ENCODE measurements around the gene G6PC3. TPM values are rescaled to one million over a fixed set of nuclear protein-coding genes. Genes with fewer than 3 reads are reported as not detected.
"Not testable (repeated sequence)": the region's sequence is repeated elsewhere in the genome, so short reads cannot be mapped to it uniquely, and the experiment has no call there.

G6PC3 gene
- total RNA-seq, 1 donor from 2014 or later, result 33.6 TPM

DNA sequence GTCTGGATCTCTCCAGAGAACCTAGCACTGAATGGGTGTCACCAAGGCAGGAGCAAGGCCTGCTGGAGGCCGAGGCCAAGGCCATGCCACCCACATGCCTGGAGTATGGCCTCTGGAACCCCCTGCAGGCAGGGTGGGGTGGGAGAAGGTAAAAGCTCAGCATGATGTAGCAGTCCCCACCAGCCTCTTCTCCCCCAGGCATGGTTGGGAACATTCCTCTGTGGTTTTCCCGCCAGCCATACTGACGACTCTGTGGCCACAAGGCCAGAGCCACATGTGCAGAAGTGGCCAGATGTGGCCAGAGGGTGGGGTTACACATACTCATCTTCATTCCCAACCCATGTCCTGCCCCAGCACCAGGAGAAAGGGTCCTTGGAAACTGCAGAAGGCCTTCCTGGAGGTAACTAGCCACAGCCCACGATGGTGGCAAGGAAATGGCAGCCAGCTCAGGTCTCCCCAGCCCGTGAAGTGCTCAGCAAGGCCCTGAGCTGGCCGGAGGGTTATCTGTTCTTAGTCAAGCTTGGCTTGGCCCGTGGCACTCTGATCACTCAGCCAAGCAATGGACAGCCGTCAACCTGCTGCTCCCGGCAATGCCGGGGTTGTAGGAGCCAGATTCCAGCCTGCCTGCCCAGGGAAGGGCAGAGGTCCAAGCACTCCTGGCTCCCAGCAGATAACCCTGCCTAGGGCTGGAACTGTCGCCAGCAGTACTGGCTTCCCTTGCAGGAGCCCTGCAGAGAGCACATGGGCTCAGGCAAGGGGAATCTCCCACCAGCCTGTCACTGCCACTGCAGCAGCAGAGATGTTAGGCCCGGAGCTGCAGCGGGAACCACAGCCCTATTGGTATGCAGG, 26.8 kb downstream of the G6PC3 start:
- intact Hi-C loops (cut with DNase I), result loop anchor here (1.0 to 2.0 kb wide), 2 partner anchors 11 to 27 kb away; partner anchors contain the start of gene G6PC3
- DNase-seq (ENCODE audit: low spot score), result peak; percentile 91

DNA sequence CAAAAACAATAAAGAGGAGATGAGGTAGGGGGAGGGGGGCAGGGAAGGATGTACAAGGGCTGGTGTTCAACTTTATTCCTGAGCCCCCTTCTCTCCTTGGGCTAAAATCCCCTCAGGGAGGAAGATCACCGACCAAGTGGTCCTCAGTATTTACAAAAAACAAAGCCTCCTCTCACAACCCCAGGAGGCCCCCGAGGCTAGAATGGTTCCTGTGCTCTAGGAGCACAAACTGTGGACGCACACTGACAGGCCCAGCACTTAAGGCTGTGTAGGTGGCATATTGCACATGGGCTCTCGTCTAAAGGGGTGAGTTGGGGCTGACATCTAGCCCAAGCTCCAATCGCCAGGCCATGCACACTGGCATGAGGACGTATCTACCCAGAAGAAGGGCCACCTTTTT, 31.3 kb downstream of the G6PC3 start:
- intact Hi-C loops (cut with DNase I); DNase-seq (ENCODE audit: low spot score): not testable (repeated sequence)

DNA sequence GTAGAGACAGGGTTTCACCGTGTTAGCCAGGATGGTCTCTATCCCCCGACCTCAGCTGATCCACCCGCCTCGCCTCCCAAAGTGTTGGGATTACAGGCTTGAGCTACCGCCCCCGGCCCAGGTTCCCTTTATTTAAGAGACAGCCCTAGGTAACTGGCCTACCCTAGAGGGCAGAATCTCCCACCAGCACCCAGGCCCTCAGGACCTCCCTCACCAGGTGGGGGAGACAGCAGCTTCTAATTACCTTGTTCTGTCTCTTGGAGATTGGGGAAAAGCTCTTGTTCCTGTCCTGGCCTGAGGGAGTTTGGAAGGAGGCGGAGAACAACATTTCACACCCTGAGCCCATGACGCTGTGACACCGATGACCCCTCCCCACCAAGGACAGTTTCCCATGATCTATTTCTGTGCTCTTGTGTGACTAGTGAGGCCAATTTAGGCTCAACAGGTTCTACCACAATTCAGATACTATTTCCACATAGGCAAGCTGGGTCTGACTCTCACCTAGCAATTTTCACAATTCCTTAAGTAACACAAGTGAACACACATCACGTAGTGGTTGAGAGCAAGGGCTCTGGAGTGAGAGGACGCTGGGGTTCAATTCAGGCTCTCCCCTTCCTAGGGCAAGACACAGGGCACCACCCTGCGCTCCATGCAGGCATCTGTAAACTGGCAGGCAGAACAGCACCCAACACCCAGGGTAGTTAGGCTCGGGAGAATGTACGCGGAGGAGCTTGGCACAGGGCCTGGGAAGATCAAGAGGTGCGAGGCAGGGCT, 32.5 kb downstream of the G6PC3 start:
- no peak for DNase-seq (ENCODE audit: low spot score)

DNA sequence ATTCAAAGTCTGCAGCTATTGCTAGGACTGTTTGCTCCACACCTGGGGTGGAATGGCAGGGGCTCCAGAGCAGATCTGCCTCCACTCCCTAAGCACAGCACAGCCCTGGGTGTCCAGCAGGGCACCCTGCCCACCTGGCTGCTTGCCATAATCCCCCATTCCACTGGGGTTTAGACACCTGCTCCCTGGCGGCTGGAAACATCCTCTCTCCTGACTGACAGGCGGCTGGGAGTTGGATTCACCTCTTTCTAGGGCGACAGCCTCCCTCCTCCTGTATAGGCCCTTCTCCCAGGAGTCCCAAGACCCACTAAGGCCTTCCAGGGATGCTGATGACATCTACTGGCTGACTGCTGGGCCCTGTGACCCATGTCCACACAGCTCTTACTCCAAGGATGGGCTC, 34.9 kb downstream of the G6PC3 start:
- DNase-seq (ENCODE audit: low spot score), result no peak
- intact Hi-C loops (cut with DNase I), result no loop called here

More for the DNA sequence above, 32.5 kb downstream of the G6PC3 start:
- intact Hi-C loops (cut with DNase I), result no loop called here

DNA sequence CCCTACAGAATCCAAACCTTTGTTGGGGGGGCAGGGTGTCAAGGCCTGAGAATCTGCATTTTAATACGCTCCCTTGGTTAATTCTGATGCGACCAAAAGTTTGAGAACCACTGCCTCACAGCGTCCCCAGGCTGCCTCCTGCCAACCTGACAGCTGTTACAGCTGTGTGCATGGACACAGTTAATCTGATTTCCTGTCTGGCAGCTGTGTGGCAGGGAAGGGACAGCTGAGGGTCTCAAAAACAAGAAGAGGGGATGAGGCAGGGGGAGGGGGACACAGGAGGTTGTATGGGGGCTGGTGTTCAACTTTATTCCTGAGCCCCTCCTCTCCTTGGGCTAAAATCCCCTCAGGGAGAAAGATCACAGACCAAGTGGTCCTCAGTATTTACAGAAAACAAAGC, 35.4 kb downstream of the G6PC3 start:
- intact Hi-C loops (cut with DNase I), result no loop called here
- DNase-seq (ENCODE audit: low spot score), result no peak

DNA sequence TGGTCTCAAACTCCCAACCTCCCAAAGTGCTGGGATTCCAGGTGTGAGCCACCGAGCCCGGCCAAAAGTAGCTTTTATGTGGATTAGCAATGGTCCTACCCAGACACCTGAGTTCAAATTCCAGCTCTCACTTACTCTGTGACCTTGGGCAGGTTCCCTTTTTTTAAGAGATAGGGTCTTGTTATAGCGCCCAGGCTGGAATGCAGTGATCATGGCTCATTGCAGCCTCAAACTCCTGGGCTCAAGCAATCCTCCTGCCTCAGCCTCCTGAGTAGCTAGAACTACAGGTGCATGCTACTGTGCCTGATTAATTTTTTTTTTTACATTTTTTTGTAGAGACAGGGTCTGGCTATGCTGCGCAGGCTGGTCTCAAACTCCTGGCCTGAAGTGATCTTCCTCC, 36.3 kb downstream of the G6PC3 start:
- intact Hi-C loops (cut with DNase I), result no loop called here
- DNase-seq (ENCODE audit: low spot score), result no peak

DNA sequence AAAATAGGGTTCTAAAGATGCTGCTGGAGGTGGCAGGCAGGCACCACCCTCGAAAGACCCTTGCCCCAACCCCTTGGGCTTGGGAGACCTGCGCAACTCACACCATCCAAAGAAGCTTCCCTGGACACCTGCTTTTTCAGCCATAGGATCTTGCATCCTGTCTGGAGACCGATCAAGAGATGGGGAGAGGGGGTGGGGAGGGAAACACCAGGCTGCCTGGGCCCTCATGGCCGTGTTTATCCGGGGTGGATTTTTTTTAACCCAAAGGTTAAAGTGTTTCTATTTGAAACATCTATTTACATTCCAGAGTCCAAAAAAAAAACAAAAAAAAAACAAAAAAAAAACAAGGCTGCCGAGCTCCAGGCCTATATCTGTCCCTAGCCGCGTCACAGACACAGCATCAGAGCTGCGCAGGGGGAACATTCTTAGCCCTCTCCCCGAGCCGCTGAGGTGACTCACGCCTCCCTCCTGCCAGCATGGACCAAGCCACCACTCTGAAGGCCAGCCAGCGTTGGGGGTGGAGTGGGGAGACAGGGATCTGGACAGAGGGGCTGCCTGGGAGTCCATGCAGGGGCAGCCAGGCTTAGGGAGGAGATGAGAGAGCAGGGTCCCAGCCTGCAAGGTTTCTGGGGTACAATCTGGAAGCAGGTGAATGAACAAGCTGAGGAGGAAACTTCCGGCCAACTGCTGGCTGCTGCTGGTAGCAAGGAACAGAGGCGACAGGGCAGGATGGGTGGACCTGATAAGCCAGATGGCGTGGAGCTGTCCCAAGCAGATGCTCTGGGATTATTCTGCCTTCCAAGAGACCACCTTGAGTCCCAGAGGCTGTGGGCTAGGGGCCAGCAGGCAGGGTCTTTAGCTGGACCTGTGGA, 38.1 kb downstream of the G6PC3 start:
- intact Hi-C loops (cut with DNase I), result loop anchor here (1.0 kb wide), 1 partner anchor 11 kb away; no protein-coding TSS in a partner anchor
- peak; percentile 94 for DNase-seq (ENCODE audit: low spot score)

DNA sequence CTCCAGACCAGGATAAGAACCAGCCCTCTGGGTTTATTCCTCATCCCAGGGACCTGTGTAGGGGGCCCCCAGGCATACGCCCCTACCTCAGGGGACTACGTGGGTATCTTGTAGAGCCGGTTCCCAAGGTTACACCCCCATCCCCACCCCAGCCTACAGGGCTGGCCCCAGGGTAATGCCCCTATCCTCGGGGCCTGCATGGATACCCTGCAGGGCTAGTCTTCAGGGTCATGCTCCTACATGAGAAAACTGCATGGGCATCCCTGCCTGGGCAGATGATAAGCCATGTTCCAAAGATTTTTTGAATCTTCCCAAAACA, 38.7 kb downstream of the G6PC3 start:
- no peak for DNase-seq (ENCODE audit: low spot score)
- intact Hi-C loops (cut with DNase I), result no loop called here

DNA sequence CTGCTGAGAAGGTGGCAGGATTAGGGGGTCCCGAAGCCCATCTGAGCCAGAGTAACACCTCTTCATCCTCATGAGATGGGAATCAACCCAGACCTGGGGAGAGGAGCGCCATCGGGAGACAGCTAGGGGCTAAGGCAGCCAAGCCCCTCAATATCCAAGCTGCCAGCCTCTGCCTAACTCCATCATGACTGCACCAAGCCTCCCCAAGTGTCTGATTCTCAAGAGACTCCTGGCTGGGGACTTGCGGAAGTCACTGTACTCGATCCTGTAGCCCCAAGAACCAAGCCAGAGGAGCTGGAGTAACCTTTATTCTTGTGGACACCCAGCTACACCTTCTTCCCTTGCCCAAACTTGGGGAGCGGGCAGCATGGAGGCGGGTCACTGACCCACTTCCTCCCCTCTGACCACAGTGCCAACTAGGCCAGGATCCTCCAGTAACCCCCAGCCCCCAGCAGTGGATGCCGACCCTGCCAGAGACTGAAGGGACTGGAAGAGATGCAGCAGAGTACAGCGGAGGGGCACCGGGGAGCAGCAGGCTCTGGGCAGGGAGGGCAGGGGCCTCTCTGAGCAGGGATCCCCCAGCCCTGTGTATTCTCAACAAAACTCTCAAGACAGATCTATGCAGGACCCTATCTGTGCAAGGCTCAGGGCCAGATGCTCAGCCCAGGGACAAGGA, 39.6 kb downstream of the G6PC3 start:
- intact Hi-C loops (cut with DNase I), result loop anchor here (5.0 kb wide), 1 partner anchor 43 kb away; the partner anchor contains the start of gene LSM12

DNA sequence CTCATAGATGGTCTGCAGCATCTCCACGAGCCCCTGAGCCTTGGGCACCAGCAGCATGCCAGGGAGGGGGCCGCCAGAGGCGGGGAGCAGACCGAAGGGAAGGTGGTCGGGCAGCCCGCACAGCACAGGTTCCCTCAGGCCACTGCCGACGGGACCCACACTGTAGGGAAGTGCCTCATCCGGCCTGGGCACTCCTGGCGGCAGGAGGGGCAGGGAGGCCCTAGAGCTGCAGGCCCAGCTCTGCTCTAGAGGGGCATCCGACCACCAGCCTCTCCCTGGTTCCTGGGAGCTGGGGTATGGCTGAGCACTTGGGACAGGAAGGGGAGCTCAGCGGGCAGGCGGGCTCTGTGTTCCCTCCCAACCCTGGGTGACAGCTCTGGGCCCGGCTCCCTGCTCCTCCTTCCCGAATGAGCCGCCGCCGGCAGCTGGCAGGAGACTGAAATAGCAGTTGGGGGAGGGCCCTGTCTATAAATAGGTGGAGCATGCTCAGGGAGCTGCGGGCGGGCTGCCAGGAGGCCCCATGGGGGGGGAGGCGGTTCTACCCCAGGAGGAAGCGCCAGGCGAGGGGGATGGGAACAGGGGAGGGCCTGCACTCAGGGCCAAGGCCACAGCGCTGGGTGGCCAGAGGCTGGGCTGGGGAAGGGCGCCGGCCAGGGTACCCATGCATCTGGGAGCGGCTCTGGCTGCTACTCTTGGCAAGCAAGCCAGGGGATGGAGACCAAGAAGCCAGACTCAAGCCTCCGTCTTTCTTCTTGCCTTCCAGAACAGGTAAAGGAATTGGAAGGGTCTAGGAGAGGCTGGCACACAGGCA, 40.5 kb downstream of the G6PC3 start:
- peak; percentile 98 for DNase-seq (ENCODE audit: low spot score)
- intact Hi-C loops (cut with DNase I), result loop anchor here (5.0 kb wide), 1 partner anchor 44 kb away; the partner anchor contains the start of gene LSM12

More for the DNA sequence above, 39.6 kb downstream of the G6PC3 start:
- DNase-seq (ENCODE audit: low spot score), result no peak

DNA sequence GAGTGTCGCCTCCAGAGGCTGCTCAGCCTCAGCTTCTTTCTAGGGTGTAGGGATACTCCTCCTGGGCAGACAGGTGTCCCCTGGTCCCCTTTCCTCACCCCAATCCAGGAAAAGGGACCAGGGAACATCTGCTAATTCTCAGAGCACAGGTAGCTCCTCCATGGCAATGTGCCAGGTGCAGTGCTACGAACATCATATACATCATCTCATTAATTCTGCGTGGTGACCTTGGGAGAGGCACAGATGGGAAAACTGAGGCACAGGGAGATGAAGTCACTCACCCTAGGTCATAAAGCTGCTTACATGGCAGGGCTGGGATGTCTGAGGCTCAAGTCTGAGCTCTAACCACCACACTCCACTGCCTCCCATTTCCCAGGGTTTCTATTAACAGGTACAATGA, 41.2 kb downstream of the G6PC3 start:
- intact Hi-C loops (cut with DNase I), result loop anchor here (5.0 kb wide), 1 partner anchor 44 kb away; the partner anchor contains the start of gene LSM12
- no peak for DNase-seq (ENCODE audit: low spot score)

DNA sequence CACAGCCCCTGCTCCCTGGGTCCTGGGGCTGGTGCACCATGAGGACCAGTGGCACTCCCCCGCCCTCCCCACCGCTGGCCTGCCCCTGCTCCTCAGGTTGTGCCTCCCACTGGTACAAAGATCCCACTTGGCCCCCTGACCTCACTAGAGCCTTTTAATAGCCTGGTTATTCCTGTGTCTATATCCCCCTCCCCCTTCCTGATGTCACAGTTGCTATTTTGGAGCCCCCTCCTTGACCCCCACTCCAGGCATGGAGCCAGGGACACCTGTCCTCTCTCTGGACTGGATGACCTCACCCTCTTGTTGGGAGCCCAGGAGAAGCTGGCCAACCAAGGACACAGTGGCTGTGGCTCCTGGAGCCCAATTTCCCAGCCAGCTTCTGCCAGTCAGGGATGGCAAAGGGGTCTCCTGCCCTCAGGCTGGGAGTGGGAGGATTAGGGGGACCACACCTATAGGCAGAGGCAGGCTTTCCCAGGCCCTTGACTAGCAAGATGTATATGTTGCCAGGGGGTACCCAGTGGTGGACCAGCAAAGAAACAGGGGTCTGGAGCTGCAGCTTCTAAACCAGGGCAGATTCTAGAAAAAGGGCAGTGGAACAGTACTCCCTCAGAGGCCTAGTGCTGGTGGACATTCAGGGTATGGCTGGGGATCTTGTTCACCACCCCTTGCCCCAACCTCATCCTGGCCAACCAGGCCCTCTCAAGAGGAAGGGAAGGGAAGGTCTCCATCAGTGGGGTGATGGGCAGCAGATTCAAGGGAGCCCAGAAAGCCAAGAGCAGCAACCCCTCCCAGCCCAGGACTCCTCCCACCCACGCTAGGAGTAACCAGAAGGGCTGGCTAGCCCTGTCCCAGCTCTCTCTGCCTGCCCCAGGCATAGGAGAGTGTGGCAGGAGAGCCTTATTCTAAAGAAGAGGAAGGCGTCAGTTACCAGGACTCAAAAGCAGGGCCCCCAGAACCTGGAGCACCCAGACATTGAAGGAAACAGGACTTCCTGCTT, 42.0 kb downstream of the G6PC3 start:
- peak; percentile 79 for DNase-seq (ENCODE audit: low spot score)
- intact Hi-C loops (cut with DNase I), result loop anchor here (5.0 kb wide), 1 partner anchor 45 kb away; the partner anchor contains the start of gene LSM12

DNA sequence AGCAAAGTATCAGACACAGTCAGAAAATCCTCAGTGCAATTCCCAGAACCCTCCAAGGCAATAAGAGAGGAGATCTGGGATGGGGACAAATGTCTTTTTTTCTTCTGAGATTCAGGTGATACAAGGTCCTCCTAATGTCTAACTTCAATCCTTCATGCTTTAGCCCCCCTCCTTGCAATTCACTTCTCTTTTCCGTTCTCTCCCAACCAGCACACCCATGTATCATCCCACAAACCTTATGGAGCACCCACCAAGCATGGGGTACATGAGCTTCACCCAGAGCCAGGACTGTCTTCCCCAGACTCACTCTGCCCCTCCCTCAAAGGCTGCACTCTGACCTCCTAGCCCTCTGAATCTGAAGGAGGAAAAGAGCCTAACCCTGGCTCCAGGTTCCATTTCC, 42.8 kb downstream of the G6PC3 start:
- intact Hi-C loops (cut with DNase I), result loop anchor here (5.0 kb wide), 1 partner anchor 46 kb away; the partner anchor contains the start of gene LSM12
- DNase-seq (ENCODE audit: low spot score), result no peak

DNA sequence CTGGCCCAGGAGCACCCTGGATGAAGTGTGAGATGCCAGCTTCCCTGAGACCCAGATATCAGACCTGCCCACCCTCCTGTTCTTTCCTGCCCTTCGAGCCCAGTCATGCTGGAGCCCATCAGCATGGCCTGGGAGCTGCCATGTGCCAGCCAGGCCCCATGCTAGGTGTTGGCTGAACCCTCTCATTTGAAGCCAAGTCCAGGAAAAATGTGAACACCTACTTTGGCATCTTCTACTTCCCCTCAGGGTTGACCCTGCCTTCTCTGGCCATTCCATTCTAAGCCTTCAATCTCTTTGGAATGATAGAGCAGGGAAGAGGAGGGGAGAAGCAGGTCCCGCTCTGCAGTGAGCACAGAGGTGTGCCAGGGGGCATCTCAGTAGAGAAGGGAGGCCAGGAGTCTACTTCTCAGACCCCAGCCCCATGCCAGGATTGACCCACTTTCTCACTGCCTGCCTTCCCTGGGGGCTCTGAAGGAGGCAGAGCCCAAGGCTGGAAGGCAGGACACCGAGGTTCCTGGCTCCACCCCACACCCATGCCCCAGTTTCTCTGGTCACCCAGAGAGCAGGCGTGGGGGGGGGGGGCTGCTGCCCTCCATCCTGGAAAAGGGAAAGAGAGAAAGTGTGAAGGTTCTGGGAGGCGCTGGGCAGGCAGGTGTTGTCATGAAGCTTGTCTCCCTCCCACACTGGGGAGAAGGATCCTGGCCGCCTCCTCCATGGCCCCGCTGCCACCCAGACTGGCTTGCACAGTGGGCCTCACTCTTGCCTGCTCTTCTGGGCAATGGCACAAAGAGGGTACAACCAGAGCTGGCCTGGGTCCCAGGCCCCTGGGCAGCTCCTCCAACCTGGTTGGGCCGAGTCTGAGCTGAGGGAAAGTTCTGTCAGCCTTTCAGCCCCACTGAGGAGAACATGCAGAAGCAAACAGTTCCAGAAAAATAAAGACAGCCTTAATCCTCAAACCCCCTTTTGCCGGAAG, 43.6 kb downstream of the G6PC3 start:
- no peak for DNase-seq (ENCODE audit: low spot score)
- intact Hi-C loops (cut with DNase I), result loop anchor here (5.0 kb wide), 1 partner anchor 47 kb away; the partner anchor contains the start of gene LSM12

DNA sequence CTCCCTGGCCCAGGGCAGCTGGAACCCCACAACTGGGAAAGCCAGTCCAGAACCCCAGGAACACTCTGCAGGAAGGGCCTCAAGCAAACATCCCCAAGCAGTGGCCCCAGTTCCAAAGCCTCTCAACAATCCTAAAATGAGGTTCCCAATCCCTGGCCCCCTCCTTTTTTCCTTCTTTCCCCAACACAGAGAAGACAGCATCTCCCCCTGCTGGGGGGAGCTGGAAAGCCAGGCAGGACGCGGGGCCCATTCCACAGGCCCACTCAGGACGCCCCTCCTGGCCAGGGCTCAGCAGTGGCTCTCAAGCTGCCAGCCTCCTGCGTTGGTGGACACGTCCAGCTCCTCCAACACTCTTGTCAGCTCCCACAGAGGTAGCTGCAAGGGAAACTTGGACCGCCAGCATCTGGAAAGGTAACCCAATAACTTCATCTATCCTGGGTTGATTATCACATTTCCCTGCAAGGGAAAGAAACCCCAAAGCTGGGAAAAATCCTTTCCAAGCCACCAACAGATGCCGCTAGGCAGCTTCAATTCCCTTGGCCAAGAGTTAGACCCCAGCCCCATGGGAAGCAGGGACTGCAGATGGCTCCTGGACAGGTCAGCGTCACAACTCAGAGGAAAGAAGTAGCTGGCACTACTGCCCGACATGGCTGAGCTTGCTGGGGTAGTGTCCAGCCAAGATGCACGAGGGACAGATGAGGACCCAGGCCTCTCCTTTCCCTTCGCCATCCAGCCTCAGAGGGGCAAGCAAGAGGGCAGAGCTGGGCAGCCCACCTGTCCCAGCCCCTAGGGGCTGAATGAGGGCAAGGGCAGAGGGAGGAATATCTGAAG, 45.3 kb downstream of the G6PC3 start:
- intact Hi-C loops (cut with DNase I), result no loop called here
- no peak for DNase-seq (ENCODE audit: low spot score)
